ENCODE data around the gene AMPD2.

The AMPD2 gene

DNA sequence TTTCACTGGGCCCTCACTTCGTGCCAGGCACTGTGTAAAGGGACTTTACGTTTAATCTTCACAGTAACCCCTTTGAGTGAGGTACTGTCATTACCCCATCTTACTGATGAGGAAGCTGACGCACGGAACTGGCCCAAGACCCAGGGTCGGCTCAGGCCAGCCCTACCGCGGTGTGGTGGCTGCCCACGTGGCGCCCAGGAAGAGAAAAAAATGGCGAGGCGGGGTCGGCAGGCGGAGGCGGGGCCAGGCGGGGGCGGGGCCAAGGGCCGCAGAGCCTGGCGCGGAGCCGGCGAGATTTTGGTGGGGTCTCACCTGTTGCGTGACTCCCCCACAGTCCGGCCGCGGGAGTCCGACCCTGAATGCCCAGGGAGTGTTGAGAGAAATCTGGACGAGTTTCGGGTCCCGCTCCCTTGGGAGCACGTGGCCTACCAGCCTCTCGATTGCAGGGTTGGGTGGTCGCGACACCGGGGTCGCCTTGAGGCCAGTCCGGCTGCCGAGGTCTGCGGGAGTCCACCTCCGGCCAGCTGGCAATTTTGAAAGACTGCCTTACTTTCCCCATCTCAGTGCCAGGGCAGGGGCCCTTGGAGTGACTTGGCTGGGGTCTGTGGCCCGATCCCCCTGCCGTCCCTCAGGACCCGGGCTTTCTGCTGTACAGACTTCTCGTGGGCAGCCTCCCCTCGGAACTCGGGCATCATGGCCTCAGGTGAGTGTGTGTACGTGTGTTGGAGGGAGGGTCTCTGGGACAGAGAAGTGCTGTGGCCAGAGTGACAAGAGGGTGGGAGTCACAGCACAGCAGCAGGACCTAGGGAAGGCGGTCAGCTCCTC, at the start of gene AMPD2, which contains the start of gene GNAT2:
AMPD2 (plus strand) TSS at position 262 of the 825 bp plus-strand sequence. CDS start 1,339 bp downstream, outside the sequence.
GNAT2 (minus strand) TSS at position 41 of the 825 bp plus-strand sequence. CDS start 6,746 bp downstream, outside the sequence.
- DNase-seq, result peak; percentile 60

- no peak for DNase-seq
Measured at GRCh38 chr1:109570414-109570813, 49.2 kb upstream of the AMPD2 start.

GRCh38 chr1:109573785-109574184, 45.9 kb upstream of the AMPD2 start:
- no peak for DNase-seq

GRCh38 chr1:109578947-109579443, 40.6 kb upstream of the AMPD2 start:
- DNase-seq, result no peak

- DNase-seq, result no peak
Measured at GRCh38 chr1:109579491-109579890, 40.1 kb upstream of the AMPD2 start.

DNA sequence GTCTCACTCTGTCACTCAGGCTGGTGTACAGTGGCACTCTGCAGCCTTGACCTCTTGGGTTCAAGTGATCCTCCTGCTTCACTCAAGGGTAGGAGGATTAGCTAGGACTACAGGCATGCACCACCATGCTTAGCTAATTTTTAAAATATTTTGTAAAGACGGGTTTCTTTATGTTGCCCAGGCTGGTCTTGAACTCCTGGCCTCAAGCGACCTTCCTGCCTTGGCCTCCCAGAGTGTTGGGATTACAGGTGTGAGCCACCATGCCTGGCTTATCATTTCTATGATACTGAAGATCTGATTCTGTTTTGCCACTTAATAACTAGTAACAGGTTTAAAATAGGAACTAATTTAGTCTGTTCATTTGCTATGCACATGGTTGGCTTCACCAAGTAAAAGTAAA, 37.6 kb upstream of the AMPD2 start:
- DNase-seq, result no peak

DNA sequence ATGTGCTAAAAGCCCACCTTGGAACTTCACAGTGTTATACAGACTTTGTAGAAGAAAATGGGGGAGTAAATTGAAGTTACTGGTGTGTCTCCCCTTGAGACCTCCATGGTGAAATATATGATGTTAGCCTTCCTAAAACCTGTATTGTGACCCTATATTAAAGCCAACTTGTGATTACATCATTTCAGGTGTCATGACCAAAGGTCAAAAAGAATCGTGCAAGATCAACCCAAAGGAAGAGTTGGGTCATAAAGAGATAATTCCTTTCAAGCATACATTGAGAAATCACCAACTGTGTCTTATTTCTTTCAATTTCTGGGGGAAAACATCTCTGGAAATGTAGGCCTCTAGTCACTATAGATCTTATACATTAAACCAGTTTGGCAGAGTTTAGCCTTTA, 34.9 kb upstream of the AMPD2 start:
- DNase-seq, result no peak

DNA sequence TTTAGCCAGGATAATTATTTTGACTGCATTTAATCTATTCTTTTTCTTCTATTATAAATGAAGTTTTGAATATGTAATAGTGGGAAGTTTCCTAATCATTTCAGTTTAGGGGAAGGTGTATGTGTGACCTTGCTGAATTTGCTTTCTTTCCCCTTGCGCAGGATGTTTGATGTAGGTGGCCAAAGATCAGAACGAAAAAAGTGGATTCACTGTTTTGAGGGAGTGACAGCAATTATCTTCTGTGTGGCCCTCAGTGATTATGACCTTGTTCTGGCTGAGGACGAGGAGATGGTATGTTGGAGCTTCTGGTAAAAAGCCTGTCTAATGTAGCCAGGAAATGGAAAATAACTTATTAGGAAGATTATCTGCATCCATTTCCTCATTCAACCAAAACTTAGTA, 33.6 kb upstream of the AMPD2 start:
- no peak for DNase-seq

- no peak for DNase-seq
Measured at GRCh38 chr1:109589177-109589576, 30.5 kb upstream of the AMPD2 start.

GRCh38 chr1:109589679-109590078, 30.0 kb upstream of the AMPD2 start:
- DNase-seq, result no peak

DNA sequence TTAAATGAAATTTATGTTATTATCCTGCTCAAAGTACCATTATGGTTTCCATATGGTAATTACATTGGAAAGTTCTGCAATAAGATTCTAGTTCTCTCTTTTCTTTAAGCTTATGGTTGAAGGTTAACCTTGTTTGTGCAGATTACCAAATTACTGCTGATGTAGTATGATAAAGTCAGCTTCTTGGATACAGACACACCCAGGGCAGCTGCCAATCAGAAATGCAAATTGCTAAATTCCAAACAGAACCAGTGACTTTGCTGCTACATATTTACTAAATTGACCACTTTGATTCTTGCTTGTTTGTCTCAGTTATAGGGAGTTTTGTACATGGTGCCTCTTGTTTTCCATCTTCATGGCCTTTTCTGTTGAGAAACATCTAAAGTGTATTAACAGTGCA, 26.7 kb upstream of the AMPD2 start:
- no peak for DNase-seq

DNA sequence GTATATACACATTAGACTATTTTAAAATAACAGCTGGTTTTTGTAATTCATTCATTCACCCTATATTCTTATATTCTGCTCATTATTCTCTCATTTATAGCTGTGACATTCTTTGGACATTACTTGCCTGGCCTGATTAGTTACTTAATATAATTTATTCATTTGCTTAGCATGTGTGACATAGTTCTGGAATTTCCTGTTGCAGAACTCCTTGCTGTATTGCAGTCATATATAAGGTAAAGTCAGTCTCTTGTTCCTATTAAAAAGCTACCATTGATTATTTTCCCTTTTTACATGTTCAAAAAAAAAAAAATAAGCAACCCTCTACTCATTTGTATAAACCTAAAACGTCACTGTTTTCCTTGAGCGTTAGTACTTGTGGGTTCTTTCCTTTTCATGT, 24.1 kb upstream of the AMPD2 start:
- no peak for DNase-seq

- DNase-seq, result no peak
Measured at GRCh38 chr1:109598156-109598555, 21.5 kb upstream of the AMPD2 start.

DNA sequence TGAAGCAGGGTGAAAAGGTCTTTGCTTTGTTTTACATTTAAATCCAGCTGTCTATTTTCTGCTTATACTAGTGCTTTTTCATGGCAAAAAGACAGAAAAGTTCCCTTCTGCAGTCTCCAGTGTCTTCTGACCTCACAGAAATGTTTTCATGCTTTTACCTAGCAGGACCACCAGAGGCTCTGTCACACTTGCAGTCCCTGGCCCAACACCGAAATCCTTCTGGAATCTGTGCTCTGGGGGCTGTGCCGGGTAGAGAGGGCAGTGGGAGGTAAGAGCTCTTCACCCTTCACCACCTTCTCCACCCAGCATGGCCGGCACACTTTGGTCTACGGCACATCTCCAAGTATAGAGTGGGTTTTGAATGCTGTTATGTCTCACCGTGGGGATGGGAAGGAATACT, 21.0 kb upstream of the AMPD2 start:
- no peak for DNase-seq

- DNase-seq, result no peak
Measured at GRCh38 chr1:109603229-109603628, 16.4 kb upstream of the AMPD2 start.

DNA sequence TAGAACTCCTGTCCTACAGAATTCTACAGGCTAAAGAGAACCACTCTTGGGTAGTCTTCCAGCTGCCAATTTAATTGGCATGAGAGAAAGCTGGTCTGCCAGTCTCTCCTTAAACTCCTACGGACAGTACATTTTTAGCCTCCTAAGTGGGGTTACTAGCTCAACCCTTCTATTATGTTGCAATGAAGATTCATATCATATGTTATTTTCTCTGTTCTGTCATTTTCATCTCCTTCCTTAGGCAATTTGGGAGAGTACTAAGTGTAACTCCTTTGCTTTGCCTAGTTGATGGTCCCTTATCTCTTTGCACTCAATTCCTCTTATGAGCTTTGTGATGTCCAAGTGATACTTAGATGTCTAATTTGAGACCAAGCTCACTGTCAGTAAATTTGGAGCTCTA, 14.3 kb upstream of the AMPD2 start:
- no peak for DNase-seq

- DNase-seq, result no peak
Measured at GRCh38 chr1:109609881-109610280, 9.8 kb upstream of the AMPD2 start.

GRCh38 chr1:109610609-109611307, 8.9 kb upstream of the AMPD2 start:
- no peak for DNase-seq

GRCh38 chr1:109611308-109611990, 8.2 kb upstream of the AMPD2 start:
- no peak for DNase-seq

DNA sequence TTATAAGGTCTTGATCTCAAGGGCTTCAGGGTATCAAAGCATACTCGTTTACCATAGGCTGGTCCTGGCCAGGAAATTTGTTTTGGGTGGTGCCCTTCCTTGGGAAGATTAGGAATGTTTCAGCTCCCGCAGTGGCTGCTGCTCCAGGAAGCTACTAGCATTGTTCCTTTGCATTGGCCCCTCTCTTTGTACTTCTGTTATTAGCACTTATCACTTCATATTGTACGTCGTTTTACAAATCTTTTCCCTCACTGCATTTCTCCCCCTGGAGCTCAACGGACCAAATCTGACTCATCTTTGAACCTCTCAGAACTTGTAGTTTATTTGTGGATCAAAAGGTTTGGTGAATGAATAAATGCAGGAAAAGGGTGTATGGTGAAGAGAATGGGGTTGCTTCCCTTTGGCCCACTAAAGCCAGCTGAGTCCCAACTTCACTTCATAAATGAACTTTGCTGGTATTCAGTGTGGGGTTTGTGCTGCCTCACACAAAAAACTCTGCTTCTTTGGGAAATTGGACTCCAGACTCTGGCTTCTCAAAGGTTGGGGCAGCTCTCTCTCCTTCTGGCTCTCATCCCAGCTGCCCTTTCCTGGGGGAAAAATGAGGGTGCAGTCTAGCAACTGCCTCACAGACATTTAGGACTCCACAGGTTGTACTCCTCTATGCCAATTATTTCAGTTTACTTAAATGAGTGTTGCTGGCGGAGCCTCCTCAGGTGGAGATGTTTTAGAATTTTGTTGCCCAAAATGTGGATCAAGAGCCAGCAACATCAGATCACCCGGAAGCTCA, 6.1 kb upstream of the AMPD2 start:
- DNase-seq, result no peak

DNA sequence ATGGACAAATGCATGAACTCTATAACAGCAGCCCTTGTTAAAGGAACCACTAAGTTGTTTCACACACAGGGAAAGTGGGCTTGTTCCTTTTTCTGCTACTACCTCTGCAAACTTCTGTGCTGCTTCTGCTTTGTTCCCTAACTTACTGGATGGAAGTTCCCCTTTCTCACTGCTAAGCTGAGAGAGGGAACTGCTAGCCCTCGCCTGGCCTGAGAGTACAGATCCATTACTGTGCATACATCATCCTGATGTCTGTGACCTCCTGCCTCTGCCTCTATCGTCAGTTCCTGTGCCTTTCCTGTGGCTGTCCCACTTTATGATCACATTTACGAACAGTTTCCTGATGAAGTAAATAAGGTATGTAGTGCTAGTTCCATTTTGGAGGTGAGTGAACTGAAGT, 3.8 kb upstream of the AMPD2 start:
- DNase-seq, result no peak

GRCh38 chr1:109616391-109616790, 3.2 kb upstream of the AMPD2 start:
- DNase-seq, result no peak
